HFFc6 (cell line): ENCODE measurements around the gene STXBP6. TPM values are rescaled to one million over a fixed set of nuclear protein-coding genes. Genes with fewer than 3 reads are reported as not detected.

Experiments
- DNase-seq: peaks from one replicate; pipeline ENCODE4 v3.0.0-alpha.2; 2018
- H3K27ac Mint-ChIP-seq: 2 replicates; pipeline ENCODE4 v1.8.0; 2020; ENCODE audit warnings: mild to moderate bottlenecking, mixed read lengths
- H3K27me3 Mint-ChIP-seq: 2 replicates; pipeline ENCODE4 v1.8.0; 2021; ENCODE audit warnings: mild to moderate bottlenecking, moderate library complexity, mixed read lengths; ENCODE audit not compliant: insufficient read depth
- H3K36me3 Mint-ChIP-seq: 2 replicates; pipeline ENCODE4 v1.8.0; 2021; ENCODE audit warnings: low read depth, mixed read lengths
- H3K4me1 Mint-ChIP-seq: 2 replicates; pipeline ENCODE4 v1.8.0; 2020; ENCODE audit warnings: low read depth, mixed read lengths
- H3K4me3 Mint-ChIP-seq: 2 replicates; pipeline ENCODE4 v1.8.0; 2020; ENCODE audit warnings: mild to moderate bottlenecking, moderate library complexity, mixed read lengths
- H3K9me3 Mint-ChIP-seq: 2 replicates; pipeline ENCODE4 v1.8.0; 2020; ENCODE audit warnings: mild to moderate bottlenecking, mixed read lengths
- CTCF ChIP-seq: fragments of 200-600 bp; sonication (generic); IDR thresholded peaks from 2 replicates; pipeline ENCODE4 v1.5.0; 2021; ENCODE audit warnings: antibody characterized with exemption, mild to moderate bottlenecking
- total RNA-seq, 6 experiments: library from RNA; stranded (reverse); fragmentation: NEBNext Ultra II Directional; extraction: Animal tissue kit (Norgen Biotek cat#: 25700); gene quantifications; 2 replicates in 1 of 6; 3 replicates in 5 of 6; pipeline ENCODE4 v1.2.3, GENCODE V29; 2021

STXBP6 gene
- total RNA-seq, 6 experiments from 2014 or later, result 15.4 to 17.5 (median 17.0) TPM

DNA sequence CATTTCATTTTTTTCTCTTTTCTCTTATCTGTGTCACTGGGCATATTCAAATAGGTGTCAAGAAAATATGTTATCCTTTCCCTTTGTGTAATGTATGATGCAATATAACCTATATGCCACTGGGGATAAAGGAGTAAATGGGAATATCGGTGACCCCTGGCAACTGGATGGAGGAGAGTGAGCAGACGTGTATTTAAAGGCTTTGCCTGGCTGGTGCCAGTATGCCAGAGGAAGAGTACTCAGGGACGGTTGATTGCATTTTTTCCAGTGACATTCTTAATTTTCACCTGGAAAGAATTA, 12.0 kb upstream of the STXBP6 start:
- DNase-seq, result no peak
- TF ChIP-seq CTCF, result no peak
- H3K36me3 Mint-ChIP-seq, result no peaks in the 10 kb centered on the region
- peaks cover 6% of the 10 kb centered on the region for H3K4me1 Mint-ChIP-seq
- H3K27me3 Mint-ChIP-seq, result peaks cover 12% of the 10 kb centered on the region
- H3K9me3 Mint-ChIP-seq, result no peaks in the 10 kb centered on the region
- no peak overlapping the region for H3K27ac Mint-ChIP-seq
- no peak overlapping the region for H3K4me3 Mint-ChIP-seq

DNA sequence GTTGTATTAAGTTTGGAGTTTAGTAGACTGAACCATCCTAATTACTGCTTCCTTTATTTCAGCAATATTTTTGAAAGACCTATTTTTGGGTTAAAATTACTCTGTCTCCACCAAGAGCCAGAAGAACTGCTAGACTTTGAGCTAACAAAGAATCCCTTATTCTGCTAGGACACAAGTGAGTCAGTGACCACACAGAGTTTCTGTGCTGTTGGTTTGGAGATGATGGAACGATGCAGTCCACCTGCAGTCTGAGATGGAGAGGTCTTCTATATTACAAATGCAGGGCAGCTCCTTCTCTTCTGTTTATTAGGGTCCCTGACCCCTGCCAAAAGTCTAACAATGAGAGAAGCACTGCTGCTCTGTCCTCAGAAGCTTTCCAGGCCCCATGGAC, 6.7 kb upstream of the STXBP6 start:
- Mint-ChIP-seq H3K4me3 (no peak overlapping the region; the same call in 1 of the 2 replicates), H3K27ac (peak overlapping the region; percentile 53), H3K4me1 (peaks cover 30% of the 10 kb centered on the region), H3K27me3 (peaks cover 9% of the 10 kb centered on the region), H3K9me3 (no peaks in the 10 kb centered on the region), H3K36me3 (no peaks in the 10 kb centered on the region)
- DNase-seq, result no peak
- TF ChIP-seq CTCF, result no peak

DNA sequence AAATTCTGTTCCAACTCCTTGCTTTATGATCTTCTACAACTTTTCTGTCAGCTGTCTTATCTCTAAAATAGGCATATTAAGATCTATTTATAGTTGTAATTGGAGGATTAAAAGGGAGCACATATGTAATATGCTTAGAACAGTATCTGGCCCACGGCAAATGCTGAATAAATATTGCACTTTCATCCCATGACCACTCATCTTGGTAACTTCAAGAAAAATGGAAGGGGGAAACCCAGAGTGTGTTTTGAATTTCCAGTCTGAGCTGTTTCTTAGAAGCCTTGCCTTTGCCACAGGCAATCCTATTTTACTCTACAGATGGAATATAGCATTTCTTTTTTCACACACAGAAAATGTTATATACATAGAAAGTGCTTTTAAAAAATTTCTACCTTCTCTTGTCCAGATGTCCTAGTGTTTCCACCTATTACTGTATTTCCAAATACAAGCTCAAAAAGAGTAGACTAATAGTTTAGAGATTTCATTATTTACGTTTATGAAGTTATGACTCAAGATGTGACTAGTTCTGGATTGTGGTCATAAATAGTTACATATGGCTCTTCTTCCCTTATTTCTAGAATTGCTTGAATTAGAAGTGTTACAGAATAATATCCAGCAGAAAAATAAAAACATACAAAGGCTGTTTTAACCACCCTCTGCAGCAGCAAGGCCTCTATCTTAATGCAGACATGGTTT, 6.2 kb upstream of the STXBP6 start:
- no peak for TF ChIP-seq CTCF
- Mint-ChIP-seq H3K27ac (peak overlapping the region; percentile 53), H3K27me3 (peaks cover 7% of the 10 kb centered on the region), H3K9me3 (no peaks in the 10 kb centered on the region), H3K4me3 (no peak overlapping the region; the same call in 1 of the 2 replicates), H3K4me1 (peaks cover 35% of the 10 kb centered on the region), H3K36me3 (no peaks in the 10 kb centered on the region)
- DNase-seq, result no peak

- no peak for TF ChIP-seq CTCF
- Mint-ChIP-seq H3K4me1 (peaks cover 46% of the 10 kb centered on the region), H3K4me3 (no peak overlapping the region), H3K36me3 (no peaks in the 10 kb centered on the region), H3K27me3 (peaks cover 7% of the 10 kb centered on the region), H3K9me3 (no peaks in the 10 kb centered on the region), H3K27ac (0 out of 2 replicates have a peak overlapping the region, but pooled peaks have one; percentile 19)
- no peak for DNase-seq
Observed at GRCh38 chr14:25055005-25055404, 5.1 kb upstream of the STXBP6 start.

GRCh38 chr14:25053585-25053984, 3.6 kb upstream of the STXBP6 start:
- Mint-ChIP-seq H3K4me3 (no peak overlapping the region), H3K27ac (no peak overlapping the region), H3K36me3 (no peaks in the 10 kb centered on the region), H3K4me1 (peaks cover 52% of the 10 kb centered on the region), H3K27me3 (peaks cover 7% of the 10 kb centered on the region), H3K9me3 (no peaks in the 10 kb centered on the region)
- no peak for TF ChIP-seq CTCF
- no peak for DNase-seq

DNA sequence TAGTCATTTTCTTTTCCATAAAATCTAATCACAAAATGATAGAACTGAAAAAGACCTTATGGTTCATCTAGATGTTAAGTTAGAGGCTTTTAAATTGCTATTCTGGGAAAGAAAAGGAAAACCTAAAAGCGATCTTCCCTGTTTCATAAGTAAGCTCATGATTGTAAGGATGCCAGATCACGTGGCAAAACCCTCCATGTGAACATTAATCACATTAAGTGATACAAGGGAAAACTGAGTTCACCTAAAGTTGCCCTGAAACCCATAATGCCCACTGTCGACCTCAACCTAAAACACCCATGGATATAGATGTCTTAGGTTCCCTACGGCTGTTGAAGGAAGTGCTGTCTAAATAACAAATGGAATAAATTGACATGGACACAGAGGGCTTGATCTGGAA, 3.0 kb upstream of the STXBP6 start:
- Mint-ChIP-seq H3K9me3 (no peaks in the 10 kb centered on the region), H3K36me3 (no peaks in the 10 kb centered on the region), H3K27me3 (peaks cover 7% of the 10 kb centered on the region), H3K4me3 (no peak overlapping the region), H3K4me1 (peaks cover 59% of the 10 kb centered on the region), H3K27ac (no peak overlapping the region)
- TF ChIP-seq CTCF, result no peak
- no peak for DNase-seq
